Measurements from ENCODE around the gene CARHSP1. TPM values are rescaled to one million over a fixed set of nuclear protein-coding genes. Genes with fewer than 3 reads are reported as not detected.
"Not testable (repeated sequence)": the region's sequence is repeated elsewhere in the genome, so short reads cannot be mapped to it uniquely, and the experiment has no call there.

Gene CARHSP1
- polyA plus RNA-seq, 1 of the 3 experiments (the other 2 are of a cell fraction): 93.6 TPM

DNA sequence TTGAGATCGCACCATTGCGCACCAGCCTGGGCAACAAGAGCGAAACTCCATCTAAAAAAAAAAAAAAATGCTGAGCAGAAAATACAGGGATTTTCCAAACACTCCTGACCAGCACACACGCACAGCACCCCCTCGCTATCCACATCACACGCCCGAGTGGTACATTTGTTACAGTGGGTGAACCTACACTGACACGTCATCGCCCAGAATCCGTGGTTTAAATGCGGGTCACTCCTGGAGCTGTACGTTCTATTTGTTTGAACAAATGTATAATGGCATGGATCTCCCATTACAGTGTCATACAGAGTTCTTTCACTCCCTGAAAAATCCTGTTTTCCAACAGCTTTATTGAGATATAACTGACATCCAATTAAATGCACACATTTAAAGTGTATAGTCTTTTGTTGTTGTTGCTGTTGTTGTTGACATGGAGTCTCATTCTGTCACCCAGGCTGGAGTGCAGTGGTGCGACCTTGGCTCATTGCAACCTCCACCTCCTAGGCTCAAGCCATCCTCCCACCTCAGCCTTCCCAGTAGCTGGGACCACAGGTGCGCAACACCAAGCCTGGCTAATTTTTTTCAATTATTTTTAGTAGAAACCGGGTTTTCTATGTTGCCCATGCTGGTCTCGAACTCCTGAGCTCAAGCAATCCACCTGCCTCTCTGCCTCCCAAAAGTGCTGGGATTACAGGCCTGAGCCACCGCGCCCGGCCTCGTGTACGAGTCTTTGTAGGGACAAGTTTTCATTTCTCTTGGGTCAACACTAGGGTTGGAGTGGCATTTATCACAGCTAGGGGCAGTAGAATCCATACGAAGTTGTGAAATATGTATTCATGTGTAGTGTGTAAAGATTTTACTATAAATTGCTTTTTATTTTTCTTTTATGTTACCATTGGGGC, 4.4 kb upstream of the CARHSP1 start:
- no peaks in the 10 kb centered on the region for H3K27me3 ChIP-seq (ENCODE audit: insufficient read depth)
- no peak overlapping the region for H2AFZ ChIP-seq (ENCODE audit: low read depth)
- TF ChIP-seq, protein P1, sequence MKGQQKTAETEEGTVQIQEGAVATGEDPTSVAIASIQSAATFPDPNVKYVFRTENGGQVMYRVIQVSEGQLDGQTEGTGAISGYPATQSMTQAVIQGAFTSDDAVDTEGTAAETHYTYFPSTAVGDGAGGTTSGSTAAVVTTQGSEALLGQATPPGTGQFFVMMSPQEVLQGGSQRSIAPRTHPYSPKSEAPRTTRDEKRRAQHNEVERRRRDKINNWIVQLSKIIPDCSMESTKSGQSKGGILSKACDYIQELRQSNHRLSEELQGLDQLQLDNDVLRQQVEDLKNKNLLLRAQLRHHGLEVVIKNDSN (IDR thresholded peaks at IDR 0.05; ENCODE audit: borderline replicate concordance, low read depth): no peak
- TF ChIP-seq, protein P2, sequence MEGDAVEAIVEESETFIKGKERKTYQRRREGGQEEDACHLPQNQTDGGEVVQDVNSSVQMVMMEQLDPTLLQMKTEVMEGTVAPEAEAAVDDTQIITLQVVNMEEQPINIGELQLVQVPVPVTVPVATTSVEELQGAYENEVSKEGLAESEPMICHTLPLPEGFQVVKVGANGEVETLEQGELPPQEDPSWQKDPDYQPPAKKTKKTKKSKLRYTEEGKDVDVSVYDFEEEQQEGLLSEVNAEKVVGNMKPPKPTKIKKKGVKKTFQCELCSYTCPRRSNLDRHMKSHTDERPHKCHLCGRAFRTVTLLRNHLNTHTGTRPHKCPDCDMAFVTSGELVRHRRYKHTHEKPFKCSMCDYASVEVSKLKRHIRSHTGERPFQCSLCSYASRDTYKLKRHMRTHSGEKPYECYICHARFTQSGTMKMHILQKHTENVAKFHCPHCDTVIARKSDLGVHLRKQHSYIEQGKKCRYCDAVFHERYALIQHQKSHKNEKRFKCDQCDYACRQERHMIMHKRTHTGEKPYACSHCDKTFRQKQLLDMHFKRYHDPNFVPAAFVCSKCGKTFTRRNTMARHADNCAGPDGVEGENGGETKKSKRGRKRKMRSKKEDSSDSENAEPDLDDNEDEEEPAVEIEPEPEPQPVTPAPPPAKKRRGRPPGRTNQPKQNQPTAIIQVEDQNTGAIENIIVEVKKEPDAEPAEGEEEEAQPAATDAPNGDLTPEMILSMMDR (IDR thresholded peaks at IDR 0.05): peak; percentile 38
- peaks cover 4% of the 10 kb centered on the region for H3F3A ChIP-seq (replicated peaks; ENCODE audit: insufficient read depth)
- POLR2A ChIA-PET: no interaction called here
- H3K4me1 ChIP-seq (ENCODE audit: control insufficient read depth in 1 of 2, insufficient read depth in 2 of 2, low read depth in 1 of 2, low read length in 1 of 2): peaks cover 2 to 9% of the 10 kb centered on the region in 2 experiments; a peak in 2 of 4 replicates
- peaks cover under 1% of the 10 kb centered on the region; the same call in 1 of the 2 replicates for H3K79me2 ChIP-seq (ENCODE audit: insufficient read depth)
- no peak overlapping the region for H3K4me2 ChIP-seq
- no peaks in the 10 kb centered on the region for H3K9me3 ChIP-seq
- H3K9me2 ChIP-seq: no peaks in the 10 kb centered on the region
- CTCF ChIA-PET: interaction anchor here (0.7 to 2.0 kb wide), 8 partner anchors 10 to 306 kb away, joined by 3 to 7 read pairs (median 4); no protein-coding TSS in a partner anchor
- H3K36me3 ChIP-seq (replicated peaks in 1 of 2; ENCODE audit: control insufficient read depth in 1 of 2, insufficient read depth in 2 of 2, low read length in 1 of 2): no peaks in the 10 kb centered on the region
- no peak overlapping the region for H3K4me3 ChIP-seq (ENCODE audit: low read depth in 2 of 2, low read length in 1 of 2)
- no peak for DNase-seq
- no peak overlapping the region for H3K27ac ChIP-seq (ENCODE audit: low read depth in 2 of 2, low read length in 1 of 2)
- no peak overlapping the region for H3K9ac ChIP-seq
- no peaks in the 10 kb centered on the region for H4K20me1 ChIP-seq (ENCODE audit: insufficient read depth)
- 89% methylated on average over 22 of the region's 22 CpGs for WGBS (ENCODE audit: low lambda C conversion rate)

DNA sequence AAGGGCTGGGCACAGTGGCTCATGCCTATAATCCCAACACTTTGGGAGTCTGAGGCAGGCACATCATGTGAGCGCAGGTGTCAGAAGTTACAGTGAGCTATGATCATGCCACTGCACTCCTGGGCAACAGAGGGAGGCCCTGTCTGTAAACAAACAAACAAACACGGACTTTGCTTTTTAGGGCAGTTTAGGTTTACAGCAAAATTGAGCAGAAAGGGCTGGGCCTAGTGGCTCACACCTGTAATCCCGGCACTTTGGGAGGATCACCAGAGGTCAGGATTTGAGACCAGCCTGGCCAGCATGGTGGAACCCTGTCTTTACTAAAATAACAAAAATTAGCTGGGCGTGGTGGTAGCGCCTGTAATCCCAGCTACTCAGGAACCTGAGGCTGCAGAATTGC, 3.3 kb upstream of the CARHSP1 start:
- H4K20me1 ChIP-seq (ENCODE audit: insufficient read depth): no peaks in the 10 kb centered on the region
- TF ChIP-seq NRF1 (IDR thresholded peaks at IDR 0.05; ENCODE audit: low read depth, low read length): no peak
- TF ChIP-seq RCOR1 (IDR thresholded peaks at IDR 0.05; ENCODE audit: low read length): no peak
- no peak for TF ChIP-seq EZH2phosphoT487 (IDR thresholded peaks at IDR 0.05; ENCODE audit: borderline replicate concordance, low read depth)
- ChIA-PET CTCF (interaction anchor here (1.6 kb wide), 1 partner anchor 74 kb away, joined by 3 read pairs; the partner anchor contains the start of genes PMM2 and TMEM186), POLR2A (no interaction called here)
- 89% methylated on average over 5 of the region's 5 CpGs for WGBS (ENCODE audit: low lambda C conversion rate)
- H3K27me3 ChIP-seq (ENCODE audit: insufficient read depth): no peaks in the 10 kb centered on the region
- H3K4me2 ChIP-seq: no peak overlapping the region
- peaks cover 5 to 8% of the 10 kb centered on the region in 2 experiments; a peak in 2 of 4 replicates for H3K4me1 ChIP-seq (ENCODE audit: control insufficient read depth in 1 of 2, insufficient read depth in 2 of 2, low read depth in 1 of 2, low read length in 1 of 2)
- H3K79me2 ChIP-seq (ENCODE audit: insufficient read depth): peaks cover 12% of the 10 kb centered on the region
- no peaks in the 10 kb centered on the region for H3K36me3 ChIP-seq (replicated peaks in 1 of 2; ENCODE audit: control insufficient read depth in 1 of 2, insufficient read depth in 2 of 2, low read length in 1 of 2)
- no peaks in the 10 kb centered on the region for H3K9me2 ChIP-seq
- no peak overlapping the region for H3K9ac ChIP-seq
- no peaks in the 10 kb centered on the region for H3K9me3 ChIP-seq
- peaks cover 4% of the 10 kb centered on the region for H3F3A ChIP-seq (replicated peaks; ENCODE audit: insufficient read depth)
- H3K4me3 ChIP-seq (ENCODE audit: low read depth in 2 of 2, low read length in 1 of 2): no peak overlapping the region
- H3K27ac ChIP-seq (ENCODE audit: low read depth in 2 of 2, low read length in 1 of 2): no peak overlapping the region
- no peak overlapping the region for H2AFZ ChIP-seq (ENCODE audit: low read depth)
- no peak for DNase-seq

GRCh38 chr16:8869988-8870241, 1.1 kb upstream of the CARHSP1 start:
- H3F3A ChIP-seq (replicated peaks; ENCODE audit: insufficient read depth); H3K36me3 ChIP-seq (replicated peaks in 1 of 2; ENCODE audit: control insufficient read depth in 1 of 2, insufficient read depth in 2 of 2, low read length in 1 of 2); H3K27me3 ChIP-seq (ENCODE audit: insufficient read depth); H3K9me2 ChIP-seq; H3K27ac ChIP-seq (ENCODE audit: low read depth in 2 of 2, low read length in 1 of 2); POLR2A ChIA-PET; H2AFZ ChIP-seq (ENCODE audit: low read depth); H3K9me3 ChIP-seq; DNase-seq; H3K9ac ChIP-seq; H3K4me3 ChIP-seq (ENCODE audit: low read depth in 2 of 2, low read length in 1 of 2): not testable (repeated sequence)
- Histone ChIP-seq H4K20me1 (ENCODE audit: insufficient read depth) (peaks cover 16% of the 10 kb centered on the region), H3K4me1 (ENCODE audit: control insufficient read depth in 1 of 2, insufficient read depth in 2 of 2, low read depth in 1 of 2, low read length in 1 of 2) (peaks cover 18 to 22% of the 10 kb centered on the region in 2 experiments; a peak in 2 of 4 replicates), H3K4me2 (0 out of 2 replicates have a peak overlapping the region, but pooled peaks have one; percentile 60), H3K79me2 (ENCODE audit: insufficient read depth) (peaks cover 33% of the 10 kb centered on the region)
- CTCF ChIA-PET: interaction anchor here (1.0 to 4.8 kb wide), 9 partner anchors 10 to 302 kb away, joined by 3 to 50 read pairs (median 4); no protein-coding TSS in a partner anchor
- 99% methylated on average over 10 of the region's 10 CpGs for WGBS (ENCODE audit: low lambda C conversion rate)

All from SK-N-SH (cell line).